HG03175 (cell line): ENCODE measurements around the gene NUP43.
"Not testable (repeated sequence)": the region's sequence is repeated elsewhere in the genome, so short reads cannot be mapped to it uniquely, and the experiment has no call there.

Experiments used
- ATAC-seq: cut with Tn5 transposase; IDR thresholded peaks from one replicate; pipeline ENCODE4 v1.9.1; 2021; ENCODE audit warnings: mild to moderate bottlenecking, moderate library complexity; ENCODE audit not compliant: unreplicated experiment

NUP43 gene

GRCh38 chr6:149696901-149697300 is 49.4 kb downstream of the NUP43 start:
- ATAC-seq = no peak

DNA sequence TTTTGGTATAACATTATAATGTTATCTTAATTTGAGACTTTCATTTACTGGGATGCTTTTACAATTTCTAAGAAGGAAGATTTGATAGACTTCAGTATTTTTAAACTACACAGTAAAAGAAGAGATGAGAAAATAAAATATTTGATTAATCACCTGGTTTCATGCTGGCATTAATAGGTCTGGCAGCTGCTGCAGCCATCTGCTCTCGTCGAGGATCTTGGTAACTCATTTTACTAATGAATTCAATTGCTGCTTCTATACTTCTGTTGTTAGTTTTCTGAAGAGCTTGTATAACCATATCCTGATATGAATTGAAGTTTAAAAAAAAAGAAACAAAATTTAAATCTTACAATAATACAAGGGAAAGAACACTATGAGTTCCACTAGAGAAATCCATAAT is 51.4 kb downstream of the NUP43 start:
- no peak for ATAC-seq

- ATAC-seq = no peak
Measured at GRCh38 chr6:149691201-149691600, 55.1 kb downstream of the NUP43 start.

GRCh38 chr6:149686230-149686629 is 60.1 kb downstream of the NUP43 start:
- no peak for ATAC-seq

DNA sequence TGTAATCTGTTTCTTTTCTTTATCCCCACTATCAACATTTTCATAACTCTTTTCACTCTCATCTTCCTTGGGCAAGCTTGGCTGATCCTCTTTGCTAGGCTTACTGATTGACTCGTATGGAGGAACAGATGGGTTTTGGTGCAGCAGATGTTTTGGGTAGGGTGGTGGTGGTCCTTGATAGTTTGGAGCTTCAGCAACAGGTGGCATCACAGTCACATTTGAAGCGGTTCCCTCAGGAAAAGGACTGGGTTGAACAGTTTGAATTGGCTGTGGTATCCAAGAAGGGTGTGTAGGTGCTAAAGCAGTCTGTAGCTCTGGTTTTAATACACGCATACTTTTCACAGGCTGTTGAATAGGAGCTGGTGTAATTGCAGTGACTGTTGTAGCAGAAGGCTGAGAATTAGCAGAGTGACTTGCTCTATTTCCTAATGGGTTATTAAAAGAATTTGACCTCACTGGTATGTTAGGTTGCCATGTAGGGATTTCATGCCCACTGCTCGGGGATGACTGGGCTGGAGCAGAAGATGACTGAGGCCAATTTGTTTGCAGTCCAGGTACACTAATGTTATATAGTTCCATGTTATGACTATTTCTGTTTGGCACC is 63.0 kb downstream of the NUP43 start:
- no peak for ATAC-seq

- not testable (repeated sequence) for ATAC-seq
Measured at GRCh38 chr6:149681845-149682244, 64.5 kb downstream of the NUP43 start.

- no peak for ATAC-seq
Measured at GRCh38 chr6:149681209-149681608, 65.1 kb downstream of the NUP43 start.

GRCh38 chr6:149680503-149680902 is 65.8 kb downstream of the NUP43 start:
- no peak for ATAC-seq
